ENCODE results near the gene SURF2. TPM values are rescaled to one million over a fixed set of nuclear protein-coding genes. Genes with fewer than 3 reads are reported as not detected.

Gene SURF2
- total and polyA plus RNA-seq, 9 of the 15 experiments (the other 6 are each of a cell fraction or from before 2014, with no cell fraction given): 5.5 to 82.5 (median 21.3) TPM

GRCh38 chr9:133356391-133357091, at the start of gene SURF2, which contains the start of gene SURF1 (continued):
- 0 out of 4 replicates have a peak, but pooled peaks of 1 of the 2 experiments have one; percentile 15 for TF ChIP-seq ZNF639 (CRISPR knock-in tag; conservative IDR thresholded peaks at IDR 0.05 in 1 of 2, IDR thresholded peaks at IDR 0.05 in 1 of 2)
- TF ChIP-seq ZBTB7A (IDR thresholded peaks at IDR 0.05; ENCODE audit: borderline replicate concordance, control insufficient read depth, low read depth, low read length): no peak
- peak; percentile 78; the same call in 1 of the 2 replicates for TF ChIP-seq AFF4 (CRISPR knock-in tag; IDR thresholded peaks at IDR 0.05)
- TF ChIP-seq ZNF592 (IDR thresholded peaks at IDR 0.05): no peak
- TF ChIP-seq CTCFL (IDR thresholded peaks at IDR 0.05; ENCODE audit: borderline replicate concordance, insufficient read depth, low read depth, low read length, poor library complexity, severe bottlenecking): peak; percentile 96
- no peak for TF ChIP-seq PRDM10 (IDR thresholded peaks at IDR 0.05; ENCODE audit: partially characterized antibody)
- 0 out of 2 replicates have a peak, but pooled peaks have one; percentile 10 for TF ChIP-seq ATF7 (IDR thresholded peaks at IDR 0.05)
- 0 out of 4 replicates have a peak, but pooled peaks of 1 of the 2 experiments have one; percentile 31 for TF ChIP-seq FOXA3 (CRISPR knock-in tag; conservative IDR thresholded peaks at IDR 0.05 in 1 of 2, IDR thresholded peaks at IDR 0.05 in 1 of 2)
